ENCODE results near the gene CRYZ. TPM values are rescaled to one million over a fixed set of nuclear protein-coding genes. Genes with fewer than 3 reads are reported as not detected.

The CRYZ gene
- total and polyA plus RNA-seq, 2 of the 4 experiments (the other 2 are of a cell fraction): 40.6 to 43.4 TPM

GRCh38 chr1:74681001-74681400 lies 51.8 kb downstream of the CRYZ start:
- Histone ChIP-seq H3K4me3 (ENCODE audit: insufficient read depth, low read depth, low read length) (no peak overlapping the region), H2BK120ac (ENCODE audit: low read depth, low read length) (no peak overlapping the region), H2AK5ac (ENCODE audit: low read depth, low read length) (no peak overlapping the region), H4K20me1 (ENCODE audit: insufficient read depth, low read length) (no peaks in the 10 kb centered on the region), H2AFZ (replicated peaks; ENCODE audit: low read length, poor library complexity) (no peak overlapping the region), H2BK20ac (ENCODE audit: low read depth, low read length) (no peak overlapping the region), H2BK15ac (ENCODE audit: low read depth, low read length) (no peak overlapping the region), H4K91ac (ENCODE audit: insufficient read depth, low read depth, low read length) (no peak overlapping the region), H3K18ac (ENCODE audit: low read depth, low read length) (no peak overlapping the region), H3K14ac (replicated peaks; ENCODE audit: low read depth, low read length) (no peak overlapping the region), H3K9me3 (ENCODE audit: control insufficient read depth, insufficient read depth, low read length) (no peaks in the 10 kb centered on the region), H3K23ac (ENCODE audit: low read depth, low read length) (no peak overlapping the region), H3K9ac (ENCODE audit: low read depth, low read length) (no peak overlapping the region), H3K4me2 (ENCODE audit: low read depth, low read length) (no peak overlapping the region), H3K27ac (ENCODE audit: insufficient read depth, low read length) (no peak overlapping the region), H2AK9ac (replicated peaks; ENCODE audit: low read depth, low read length, poor library complexity) (no peak overlapping the region), H3K36me3 (ENCODE audit: control insufficient read depth, insufficient read depth, low read length) (no peaks in the 10 kb centered on the region), H4K8ac (ENCODE audit: low read depth in 2 of 2, low read length in 2 of 2) (no peak overlapping the region), H3K79me1 (ENCODE audit: low read depth in 1 of 2, low read length in 2 of 2) (no peaks in the 10 kb centered on the region), H3K56ac (ENCODE audit: extremely low read depth, insufficient read depth, low read length) (no peak overlapping the region), H3K4me1 (ENCODE audit: control insufficient read depth, insufficient read depth, low read length) (no peaks in the 10 kb centered on the region), H2BK5ac (ENCODE audit: low read depth, low read length, poor library complexity, severe bottlenecking) (no peak overlapping the region), H4K5ac (ENCODE audit: low read depth, low read length) (no peak overlapping the region), H3K9me1 (ENCODE audit: insufficient read depth, low read length) (no peaks in the 10 kb centered on the region), H3K27me3 (ENCODE audit: control insufficient read depth, insufficient read depth, low read length) (no peaks in the 10 kb centered on the region), H3K4ac (ENCODE audit: low read depth, low read length) (no peak overlapping the region)
- dilution Hi-C loops (cut with HindIII; ENCODE audit: low sequenced_read_pairs, unreplicated experiment): no loop called here
- ChIA-PET POLR2A (ENCODE audit: unreplicated experiment) (no interaction called here), CTCF (interaction anchor here (0.6 to 1.3 kb wide), 2 partner anchors 9 to 15 kb away, joined by 3 to 5 read pairs; no protein-coding TSS in a partner anchor)
- DNase-seq (no peak), ATAC-seq (ENCODE audit: low read depth) (no peak)
- intact Hi-C loops (cut with micrococcal nuclease): no loop called here
- no peak for TF ChIP-seq CHD1 (IDR thresholded peaks at IDR 0.05; ENCODE audit: low read depth, low read length)
- no peak for TF ChIP-seq BHLHE40 (IDR thresholded peaks at IDR 0.05; ENCODE audit: low read depth, low read length)
- no peak for TF ChIP-seq SMC3 (IDR thresholded peaks at IDR 0.05; ENCODE audit: low read depth, low read length)
- TF ChIP-seq RCOR1 (IDR thresholded peaks at IDR 0.05; ENCODE audit: insufficient replicate concordance, low read length): no peak
- no peak for TF ChIP-seq CEBPB (IDR thresholded peaks at IDR 0.05; ENCODE audit: low read depth, low read length)
- TF ChIP-seq MAFK (IDR thresholded peaks at IDR 0.05; ENCODE audit: low read depth, low read length): no peak
- TF ChIP-seq USF2 (IDR thresholded peaks at IDR 0.05; ENCODE audit: low read depth, low read length): no peak
- TF ChIP-seq ELK1 (IDR thresholded peaks at IDR 0.05; ENCODE audit: borderline replicate concordance, low read depth, low read length): no peak
- TF ChIP-seq FOS (IDR thresholded peaks at IDR 0.05; ENCODE audit: low read depth, low read length): no peak
- TF ChIP-seq MXI1 (IDR thresholded peaks at IDR 0.05; ENCODE audit: borderline replicate concordance, low read depth, low read length): no peak
- TF ChIP-seq RFX5 (IDR thresholded peaks at IDR 0.05; ENCODE audit: low read depth, low read length): no peak
- no peak for TF ChIP-seq MAZ (IDR thresholded peaks at IDR 0.05; ENCODE audit: borderline replicate concordance, low read depth, low read length)
- no peak for TF ChIP-seq NFE2L2 (IDR thresholded peaks at IDR 0.05; ENCODE audit: low read depth, low read length)
- TF ChIP-seq RAD21 (IDR thresholded peaks at IDR 0.05; ENCODE audit: low read length): no peak
- no peak for TF ChIP-seq POLR2A (IDR thresholded peaks at IDR 0.05; ENCODE audit: low read depth, low read length)
- no TSS peak for BruUV-seq (replicated peaks)
- no CpG with 5 or more reads among the region's 3 CpGs for WGBS, 2 experiments (ENCODE audit: extremely low coverage in 2 of 2, insufficient read length in 1 of 2)
- in situ Hi-C loops (cut with MboI; ENCODE audit: low sequenced_read_pairs): no loop called here

Data from IMR-90 (cell line).